ENCODE data around the gene MAD1L1. TPM values are rescaled to one million over a fixed set of nuclear protein-coding genes. Genes with fewer than 3 reads are reported as not detected.

MAD1L1 gene
- total and polyA plus RNA-seq, 2 of the 13 experiments (the other 11 are each of a cell fraction or from before 2014, with no cell fraction given) = 17.4 to 64.7 TPM

- Histone ChIP-seq H3K27ac (ENCODE audit: extremely low read length, insufficient read depth, low read length) (no peak overlapping the region), H3K9me3 (ENCODE audit: low read length) (no peaks in the 10 kb centered on the region), H4K20me1 (ENCODE audit: insufficient read depth, low read length) (no peaks in the 10 kb centered on the region), H3K27me3 (ENCODE audit: control insufficient read depth in 1 of 2, insufficient read depth in 2 of 2, low read length in 2 of 2) (no peaks in the 10 kb centered on the region; a peak in 1 of 5 replicates), H3K36me3 (replicated peaks in 1 of 2; ENCODE audit: control insufficient read depth in 1 of 2, insufficient read depth in 2 of 2, low read length in 2 of 2) (peaks cover 0 to 3% of the 10 kb centered on the region in 2 experiments; a peak in 1 of 5 replicates), H3K9ac (ENCODE audit: insufficient read depth, low read depth, low read length) (no peak overlapping the region), H2AFZ (ENCODE audit: low read length) (no peak overlapping the region), H3K4me1 (ENCODE audit: insufficient read depth, low read length) (peaks cover 37% of the 10 kb centered on the region), H3K79me2 (ENCODE audit: insufficient read depth, low read length) (peaks cover 20% of the 10 kb centered on the region), H3K4me2 (ENCODE audit: low read depth, low read length) (no peak overlapping the region), H3K4me3 (replicated peaks in 1 of 3; ENCODE audit: insufficient read depth in 1 of 3, low read depth in 2 of 3, low read length in 3 of 3) (no peak overlapping the region)
- 92% methylated on average over 25 of the region's 25 CpGs for WGBS (ENCODE audit: low lambda C conversion rate)
- BruUV-seq (replicated peaks) = no TSS peak
- CTCF ChIA-PET (ENCODE audit: low intra/inter-chr PET ratio, low total read pairs) = no interaction called here
- intact Hi-C loops (cut with micrococcal nuclease; ENCODE audit: unreplicated experiment) = loop anchor here (10.0 kb wide), 1 partner anchor 70 kb away; the partner anchor contains the start of gene SNX8
- FAIRE-seq (no peak), DNase-seq (ENCODE audit: low spot score) (no peak), ATAC-seq (no peak)
- in situ Hi-C loops (cut with HindIII; ENCODE audit: extremely low pct_ligation_motif_present, low pct_unique_long_range_greater_than_20kb) = loop anchor here (5.0 kb wide), 1 partner anchor 103 kb away; no protein-coding TSS in a partner anchor
- POLR2A ChIA-PET = no interaction called here
- no peak for TF ChIP-seq HMG20A (CRISPR knock-in tag; IDR thresholded peaks at IDR 0.05; ENCODE audit: borderline replicate concordance)
- TF ChIP-seq ZNF556 (CRISPR knock-in tag; IDR thresholded peaks at IDR 0.05; ENCODE audit: borderline replicate concordance) = no peak
- TF ChIP-seq LBX2 (CRISPR knock-in tag; IDR thresholded peaks at IDR 0.05; ENCODE audit: borderline replicate concordance) = no peak
- no peak for TF ChIP-seq MBD4 (IDR thresholded peaks at IDR 0.05; ENCODE audit: borderline replicate concordance, low read length)
- no peak for TF ChIP-seq POLR2AphosphoS2 (IDR thresholded peaks at IDR 0.05; ENCODE audit: low read depth, low read length)
- no peak for TF ChIP-seq ZNF17 (CRISPR knock-in tag; IDR thresholded peaks at IDR 0.05)
- TF ChIP-seq ZNF274 (CRISPR knock-in tag; IDR thresholded peaks at IDR 0.05) = no peak
- TF ChIP-seq CBX2 (IDR thresholded peaks at IDR 0.05; ENCODE audit: low read depth, low read length) = no peak
- no peak for TF ChIP-seq CBX2 (CRISPR knock-in tag; IDR thresholded peaks at IDR 0.05; ENCODE audit: low read depth)
- TF ChIP-seq POGZ (CRISPR knock-in tag; IDR thresholded peaks at IDR 0.05) = no peak
Measured at GRCh38 chr7:2244404-2244995, 11.8 kb upstream of the MAD1L1 start.

All from HepG2 (cell line).